Endothelial cell (in vitro differentiated cells): ENCODE data around the gene TNNI3K. TPM values are rescaled to one million over a fixed set of nuclear protein-coding genes. Genes with fewer than 3 reads are reported as not detected.

Source experiments
- DNase-seq: peaks from one replicate; pipeline ENCODE4 v3.0.0; 2021; ENCODE audit warnings: low spot score
- H3K27ac Mint-ChIP-seq: one replicate; pipeline ENCODE4 v1.8.0; 2021; ENCODE audit warnings: mixed read lengths, inconsistent platforms; ENCODE audit not compliant: unreplicated experiment
- H3K27me3 Mint-ChIP-seq: one replicate; pipeline ENCODE4 v1.8.0; 2021; ENCODE audit warnings: mild to moderate bottlenecking, moderate library complexity, mixed read lengths, inconsistent platforms; ENCODE audit not compliant: unreplicated experiment
- H3K36me3 Mint-ChIP-seq: one replicate; pipeline ENCODE4 v1.8.0; 2021; ENCODE audit warnings: mild to moderate bottlenecking, low read depth, mixed read lengths, inconsistent platforms; ENCODE audit not compliant: unreplicated experiment
- H3K4me1 Mint-ChIP-seq: one replicate; pipeline ENCODE4 v1.8.0; 2021; ENCODE audit warnings: mild to moderate bottlenecking, mixed read lengths, inconsistent platforms; ENCODE audit not compliant: unreplicated experiment
- H3K4me3 Mint-ChIP-seq: one replicate; pipeline ENCODE4 v1.8.0; 2021; ENCODE audit warnings: mild to moderate bottlenecking, mixed read lengths, inconsistent platforms; ENCODE audit not compliant: unreplicated experiment
- H3K9me3 Mint-ChIP-seq: one replicate; pipeline ENCODE4 v1.8.0; 2021; ENCODE audit warnings: mixed read lengths, inconsistent platforms; ENCODE audit not compliant: unreplicated experiment
- total RNA-seq: library from RNA; stranded (reverse); fragmentation: NEBNext Ultra II Directional; extraction: Animal tissue kit (Norgen Biotek cat#: 25700); gene quantifications from one replicate; pipeline ENCODE4 v1.2.1, GENCODE V29; 2021; ENCODE audit not compliant: unreplicated experiment
- TF ChIP-seq, protein P1 (sequence below): fragments of 200-600 bp; sonication (generic); IDR thresholded peaks from one replicate; pipeline ENCODE4 v1.5.0; 2021; ENCODE audit warnings: antibody characterized with exemption; ENCODE audit not compliant: unreplicated experiment

TNNI3K gene
- total RNA-seq, 1 donor from 2014 or later: not detected

DNA sequence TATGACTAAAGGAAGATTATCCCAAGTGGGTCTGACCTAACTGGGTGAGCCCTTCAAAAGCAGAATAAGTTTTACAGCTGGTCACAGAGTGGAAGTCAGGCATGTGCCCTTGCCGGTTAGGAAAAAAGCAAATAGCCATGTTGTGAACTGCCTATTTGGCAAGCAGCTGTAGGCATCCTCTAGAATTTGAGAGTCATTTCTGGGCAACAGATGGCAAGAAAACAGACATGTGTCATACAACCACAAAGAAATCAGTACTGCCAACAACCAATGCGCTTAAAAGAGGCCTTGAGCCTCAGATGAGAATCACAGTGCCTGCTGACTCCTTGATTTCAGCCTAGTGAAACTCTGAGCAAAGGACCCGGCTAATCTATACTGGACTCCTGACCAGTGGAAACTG lies 250.4 kb downstream of the TNNI3K start:
- no peaks in the 10 kb centered on the region for H3K36me3 Mint-ChIP-seq
- TF ChIP-seq, protein P1, sequence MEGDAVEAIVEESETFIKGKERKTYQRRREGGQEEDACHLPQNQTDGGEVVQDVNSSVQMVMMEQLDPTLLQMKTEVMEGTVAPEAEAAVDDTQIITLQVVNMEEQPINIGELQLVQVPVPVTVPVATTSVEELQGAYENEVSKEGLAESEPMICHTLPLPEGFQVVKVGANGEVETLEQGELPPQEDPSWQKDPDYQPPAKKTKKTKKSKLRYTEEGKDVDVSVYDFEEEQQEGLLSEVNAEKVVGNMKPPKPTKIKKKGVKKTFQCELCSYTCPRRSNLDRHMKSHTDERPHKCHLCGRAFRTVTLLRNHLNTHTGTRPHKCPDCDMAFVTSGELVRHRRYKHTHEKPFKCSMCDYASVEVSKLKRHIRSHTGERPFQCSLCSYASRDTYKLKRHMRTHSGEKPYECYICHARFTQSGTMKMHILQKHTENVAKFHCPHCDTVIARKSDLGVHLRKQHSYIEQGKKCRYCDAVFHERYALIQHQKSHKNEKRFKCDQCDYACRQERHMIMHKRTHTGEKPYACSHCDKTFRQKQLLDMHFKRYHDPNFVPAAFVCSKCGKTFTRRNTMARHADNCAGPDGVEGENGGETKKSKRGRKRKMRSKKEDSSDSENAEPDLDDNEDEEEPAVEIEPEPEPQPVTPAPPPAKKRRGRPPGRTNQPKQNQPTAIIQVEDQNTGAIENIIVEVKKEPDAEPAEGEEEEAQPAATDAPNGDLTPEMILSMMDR: no peak
- DNase-seq: no peak
- H3K9me3 Mint-ChIP-seq: no peaks in the 10 kb centered on the region
- no peak overlapping the region for H3K27ac Mint-ChIP-seq
- H3K4me3 Mint-ChIP-seq: no peak overlapping the region
- no peaks in the 10 kb centered on the region for H3K27me3 Mint-ChIP-seq
- no peaks in the 10 kb centered on the region for H3K4me1 Mint-ChIP-seq

DNA sequence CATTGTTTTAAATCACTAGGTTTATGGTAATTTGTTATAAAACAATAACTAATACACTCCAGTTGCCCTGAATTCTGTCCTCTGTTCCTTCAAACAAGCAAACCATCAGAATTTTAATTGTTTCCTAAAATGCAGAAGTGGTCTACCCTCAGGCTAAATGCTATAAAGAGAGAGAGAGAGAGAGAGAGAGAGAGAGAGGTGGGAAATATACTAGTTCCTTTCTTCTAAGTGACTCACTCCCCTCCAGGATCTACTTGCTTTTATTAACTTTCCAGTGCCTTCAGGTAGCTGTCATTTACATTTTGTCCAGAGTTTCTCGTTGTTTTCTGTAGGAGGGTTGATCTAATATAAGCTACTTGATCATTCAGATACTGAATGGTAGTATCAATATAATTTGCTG lies 250.8 kb downstream of the TNNI3K start:
- Mint-ChIP-seq H3K27ac (no peak overlapping the region), H3K4me1 (no peaks in the 10 kb centered on the region), H3K9me3 (no peaks in the 10 kb centered on the region), H3K27me3 (no peaks in the 10 kb centered on the region), H3K4me3 (no peak overlapping the region), H3K36me3 (no peaks in the 10 kb centered on the region)
- TF ChIP-seq, protein P1: no peak
- no peak for DNase-seq

DNA sequence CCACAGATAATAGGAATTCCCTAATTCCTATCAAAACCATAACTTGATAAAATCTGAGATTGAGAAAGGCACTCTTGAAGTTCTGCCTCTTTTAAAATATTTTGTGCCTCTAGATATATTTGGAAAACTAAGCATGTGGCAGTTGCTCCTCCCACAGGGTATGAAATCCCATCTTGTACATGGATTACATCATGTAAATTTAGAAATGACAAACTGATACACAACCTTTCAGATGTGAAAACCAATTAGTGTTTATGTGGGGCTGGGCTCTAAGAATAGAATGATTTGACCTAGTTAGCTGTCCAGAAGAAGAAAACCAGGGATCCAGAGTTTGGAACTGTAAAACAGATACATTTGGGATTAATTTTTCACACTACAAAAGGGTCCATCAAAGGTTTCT lies 261.5 kb downstream of the TNNI3K start:
- H3K27ac Mint-ChIP-seq: no peak overlapping the region
- TF ChIP-seq, protein P1: no peak
- no peak overlapping the region for H3K4me3 Mint-ChIP-seq
- no peaks in the 10 kb centered on the region for H3K27me3 Mint-ChIP-seq
- H3K9me3 Mint-ChIP-seq: no peaks in the 10 kb centered on the region
- H3K36me3 Mint-ChIP-seq: no peaks in the 10 kb centered on the region
- DNase-seq: no peak
- no peaks in the 10 kb centered on the region for H3K4me1 Mint-ChIP-seq

DNA sequence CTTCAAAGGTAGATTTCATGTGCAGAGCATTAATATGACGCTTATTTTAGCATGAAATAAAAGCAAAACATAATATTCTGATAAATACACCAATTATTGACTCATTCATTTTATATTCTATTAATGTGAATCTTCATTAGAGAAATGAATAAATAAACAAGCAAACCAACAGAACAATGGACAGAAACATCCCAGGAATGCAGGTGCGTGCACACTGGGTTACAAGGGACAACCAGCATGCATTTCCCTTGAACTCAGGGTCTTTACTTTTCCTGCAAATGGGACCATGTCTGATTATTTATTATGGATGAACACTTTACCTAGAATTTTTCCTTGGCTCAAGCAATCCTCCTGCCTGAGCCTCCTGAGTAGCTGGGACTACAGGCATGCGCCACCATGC lies 263.7 kb downstream of the TNNI3K start:
- Mint-ChIP-seq H3K9me3 (no peaks in the 10 kb centered on the region), H3K4me1 (no peaks in the 10 kb centered on the region), H3K27me3 (no peaks in the 10 kb centered on the region), H3K4me3 (no peak overlapping the region), H3K27ac (no peak overlapping the region), H3K36me3 (no peaks in the 10 kb centered on the region)
- TF ChIP-seq, protein P1: no peak
- DNase-seq: no peak

DNA sequence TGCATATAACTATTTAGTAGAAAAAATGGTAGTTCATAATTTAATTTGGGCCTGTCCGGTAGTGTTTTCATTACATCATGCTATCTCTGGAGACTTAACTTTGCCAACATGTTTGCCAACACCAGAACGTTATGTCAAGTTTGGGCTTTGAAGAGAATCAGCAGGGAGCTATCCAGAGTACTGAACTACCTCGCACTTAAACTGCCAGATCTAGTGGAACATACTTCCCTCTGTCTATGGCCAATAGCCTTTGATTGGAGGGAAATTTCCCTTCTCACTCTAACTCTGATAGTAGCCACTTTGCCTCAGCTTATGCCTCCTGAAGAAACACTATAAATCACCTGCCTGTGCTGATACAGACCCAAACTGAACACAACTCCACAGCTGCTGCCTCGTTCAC lies 267.2 kb downstream of the TNNI3K start:
- Mint-ChIP-seq H3K36me3 (no peaks in the 10 kb centered on the region), H3K27me3 (no peaks in the 10 kb centered on the region), H3K4me1 (no peaks in the 10 kb centered on the region), H3K4me3 (no peak overlapping the region), H3K27ac (no peak overlapping the region), H3K9me3 (no peaks in the 10 kb centered on the region)
- TF ChIP-seq, protein P1: no peak
- peak; percentile 53 for DNase-seq
